CD14-positive monocyte (primary cell): ENCODE results near the gene ACP5. TPM values are rescaled to one million over a fixed set of nuclear protein-coding genes. Genes with fewer than 3 reads are reported as not detected.

Experiments
- DNase-seq, 3 donors: peaks; one replicate each; pipeline ENCODE4 v3.0.0-alpha.2; 2011 to 2022
- H2AFZ ChIP-seq: 2 replicates; pipeline ENCODE4 v1.6.0; 2012; ENCODE audit warnings: mild to moderate bottlenecking, low read depth, low read length, inconsistent platforms; ENCODE audit not compliant: insufficient read depth, poor library complexity, severe bottlenecking
- H3K27ac ChIP-seq, 2 donors: 1 replicate in 1 of 2; 2 replicates in 1 of 2; pipeline ENCODE4 v1.5.1; 2012 to 2013; ENCODE audit warnings: low read length in 2 of 2, control low read depth in 1 of 2, inconsistent platforms in 1 of 2, low read depth in 1 of 2, mild to moderate bottlenecking in 1 of 2
- H3K27me3 ChIP-seq, 2 donors: one replicate each; pipeline versions ENCODE4 v1.6.0 to v1.6.1; 2011 to 2013; ENCODE audit warnings: low read length in 2 of 2; ENCODE audit not compliant: control insufficient read depth in 2 of 2, insufficient read depth in 2 of 2
- H3K36me3 ChIP-seq, 2 donors: replicated peaks in 1 of 2; 1 replicate in 1 of 2; 2 replicates in 1 of 2; pipeline versions ENCODE4 v1.5.1 to v1.6.1; 2012 to 2013; ENCODE audit warnings: low read length in 2 of 2, control low read depth in 1 of 2, inconsistent platforms in 1 of 2, mild to moderate bottlenecking in 1 of 2; ENCODE audit not compliant: insufficient read depth in 2 of 2, control insufficient read depth in 1 of 2
- H3K4me1 ChIP-seq, 2 donors: 1 replicate in 1 of 2; 2 replicates in 1 of 2; pipeline versions ENCODE4 v1.5.1 to v1.6.1; 2012 to 2013; ENCODE audit warnings: low read length in 2 of 2, control low read depth in 1 of 2, inconsistent platforms in 1 of 2, mild to moderate bottlenecking in 1 of 2, moderate library complexity in 1 of 2; ENCODE audit not compliant: insufficient read depth in 2 of 2, control insufficient read depth in 1 of 2
- H3K4me2 ChIP-seq: replicated peaks from 2 replicates; pipeline ENCODE3; 2012; ENCODE audit warnings: low read length, moderate library complexity, mild to moderate bottlenecking; ENCODE audit not compliant: poor library complexity, severe bottlenecking; ENCODE audit errors: extremely low read depth
- H3K4me3 ChIP-seq, 3 experiments: fragments of 200-600 bp in 1 of 3; sonication (generic) in 1 of 3; replicated peaks in 1 of 3; 1 replicate in 2 of 3; 2 replicates in 1 of 3; pipeline ENCODE4 v1.5.1; 2011 to 2013; ENCODE audit warnings: low read length in 3 of 3, mild to moderate bottlenecking in 3 of 3, control low read depth in 2 of 3, low read depth in 2 of 3, inconsistent platforms in 1 of 3, moderate library complexity in 1 of 3
- H3K79me2 ChIP-seq: 2 replicates; pipeline ENCODE4 v1.6.0; 2012; ENCODE audit warnings: mild to moderate bottlenecking, control low read depth, inconsistent platforms, low read length, moderate library complexity; ENCODE audit not compliant: insufficient read depth
- H3K9ac ChIP-seq: 2 replicates; pipeline ENCODE4 v1.6.0; 2017; ENCODE audit warnings: low read length, mild to moderate bottlenecking; ENCODE audit not compliant: insufficient read depth, poor library complexity, severe bottlenecking
- H3K9me3 ChIP-seq, 2 donors: replicated peaks in 1 of 2; 1 replicate in 1 of 2; 2 replicates in 1 of 2; pipeline versions ENCODE4 v1.5.1 to v1.6.1; 2012 to 2013; ENCODE audit warnings: low read length in 2 of 2, control low read depth in 1 of 2; ENCODE audit not compliant: control insufficient read depth in 1 of 2, insufficient read depth in 1 of 2
- H4K20me1 ChIP-seq: 2 replicates; pipeline ENCODE4 v1.6.0; 2012; ENCODE audit warnings: mild to moderate bottlenecking, low read length, control low read depth, moderate library complexity; ENCODE audit not compliant: insufficient read depth
- H3K27ac Mint-ChIP-seq, 7 donors: one replicate each; pipeline ENCODE4 v1.8.0; 2020; ENCODE audit warnings: mild to moderate bottlenecking in 7 of 7, mixed read lengths in 7 of 7, moderate library complexity in 6 of 7, inconsistent platforms in 2 of 7
- H3K27me3 Mint-ChIP-seq, 3 donors: one replicate each; pipeline ENCODE4 v1.8.0; 2021 to 2022; ENCODE audit warnings: low read depth in 3 of 3, mild to moderate bottlenecking in 3 of 3, mixed read lengths in 3 of 3, moderate library complexity in 3 of 3, inconsistent platforms in 1 of 3
- H3K36me3 Mint-ChIP-seq, 2 donors: one replicate each; pipeline ENCODE4 v1.8.0; 2020; ENCODE audit warnings: mixed read lengths in 2 of 2, inconsistent platforms in 1 of 2, mild to moderate bottlenecking in 1 of 2
- H3K4me1 Mint-ChIP-seq: one replicate; pipeline ENCODE4 v1.8.0; 2020; ENCODE audit warnings: mild to moderate bottlenecking, mixed read lengths
- H3K4me3 Mint-ChIP-seq, 2 donors: one replicate each; pipeline ENCODE4 v1.8.0; 2020; ENCODE audit warnings: mild to moderate bottlenecking in 2 of 2, mixed read lengths in 2 of 2, moderate library complexity in 1 of 2
- H3K9me3 Mint-ChIP-seq, 7 donors: one replicate each; pipeline ENCODE4 v1.8.0; 2020 to 2022; ENCODE audit warnings: mixed read lengths in 7 of 7, mild to moderate bottlenecking in 6 of 7, moderate library complexity in 6 of 7, inconsistent platforms in 2 of 7
- WGBS: methylation state at CpG from one replicate; pipeline ENCODE4 v1.1.5; 2013; ENCODE audit warnings: missing lambda C conversion rate; ENCODE audit not compliant: insufficient coverage; 5-methylcytosine and 5-hydroxymethylcytosine counted together
- intact Hi-C, 2 donors: fragments of 100-400 bp; cut with micrococcal nuclease; formaldehyde crosslinking; loops; one replicate each; pipeline versions ENCODE4 v1.15.0 to v1.15.1; 2023
- polyA plus RNA-seq, 3 donors: library from polyadenylated mRNA; depleted of rRNA in 1 of 3; unstranded in 2 of 3; stranded (reverse) in 1 of 3; fragments of 300-500 nt in 2 of 3; fragments of >200 nt in 1 of 3; fragmentation: Illumina TruSeq in 2 of 3; gene quantifications; 1 replicate in 2 of 3; 2 replicates in 1 of 3; pipeline ENCODE4 v1.2.3, GENCODE V29; 2012 to 2021
- TF ChIP-seq, protein P1 (sequence below): fragments of 200-600 bp; IDR thresholded peaks from one replicate; pipeline ENCODE4 v1.8.0; 2022; ENCODE audit warnings: antibody characterized with exemption, mild to moderate bottlenecking

Gene ACP5
- polyA plus RNA-seq, 3 donors = 20.1 to 58.2 (median 31.2) TPM

DNA sequence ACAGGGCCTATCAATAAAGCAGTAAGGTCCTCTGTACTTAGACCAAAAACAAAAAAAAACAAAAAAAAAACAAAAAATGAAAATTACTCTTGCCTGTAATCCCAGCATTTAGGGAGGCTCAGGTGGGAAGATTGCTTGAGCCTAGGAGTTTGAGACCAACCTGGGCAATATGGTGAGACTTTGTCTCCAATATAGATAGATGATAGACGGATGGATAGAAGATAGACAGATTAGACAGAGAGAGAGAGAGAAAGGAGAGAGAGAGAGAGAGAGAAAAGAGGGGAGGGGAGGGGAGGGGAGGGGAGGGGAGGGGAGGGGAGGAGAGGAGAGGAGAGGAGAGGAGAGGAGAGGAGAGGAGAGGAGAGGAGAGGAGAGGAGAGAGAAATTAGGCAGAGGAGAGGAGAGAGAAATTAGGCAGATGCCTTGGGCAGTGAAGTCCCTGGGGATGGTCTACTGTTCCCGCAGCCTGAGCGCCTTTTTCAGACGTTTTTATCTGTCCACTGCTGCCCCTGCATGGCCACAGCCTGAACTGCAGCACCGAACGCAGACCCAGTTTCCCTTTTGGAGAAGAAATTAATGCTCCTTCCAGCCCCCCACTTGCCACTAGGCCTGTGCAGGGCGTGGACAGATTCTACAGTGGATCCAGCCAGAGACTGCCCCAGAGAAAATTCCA lies 10.0 kb upstream of the ACP5 start:
- Mint-ChIP-seq H3K36me3 (peaks cover 0 to 1% of the 10 kb centered on the region in 2 donors), H3K27me3 (peaks cover 2 to 4% (median 2%) of the 10 kb centered on the region in 3 donors), H3K4me1 (peaks cover 42% of the 10 kb centered on the region), H3K4me3 (no peak overlapping the region), H3K9me3 (peaks cover 0 to 2% (median 0%) of the 10 kb centered on the region in 7 donors), H3K27ac (peak overlapping the region in 5 of 7 donors; percentile 30 to 70 (median 65))
- Histone ChIP-seq H3K4me1 (peaks cover 28 to 53% of the 10 kb centered on the region in 2 donors), H3K27ac (no peak overlapping the region), H3K36me3 (no peaks in the 10 kb centered on the region), H2AFZ (no peak overlapping the region), H3K79me2 (no peaks in the 10 kb centered on the region), H3K4me3 (no peak overlapping the region), H3K4me2 (no peak overlapping the region), H3K9me3 (no peaks in the 10 kb centered on the region), H3K9ac (no peak overlapping the region), H4K20me1 (no peaks in the 10 kb centered on the region), H3K27me3 (no peaks in the 10 kb centered on the region)
- intact Hi-C loops = loop anchor here in 1 of 2 donors (1.0 to 2.0 kb wide), 2 partner anchors 28 to 51 kb away; partner anchors contain the start of gene ELOF1
- TF ChIP-seq, protein P1, sequence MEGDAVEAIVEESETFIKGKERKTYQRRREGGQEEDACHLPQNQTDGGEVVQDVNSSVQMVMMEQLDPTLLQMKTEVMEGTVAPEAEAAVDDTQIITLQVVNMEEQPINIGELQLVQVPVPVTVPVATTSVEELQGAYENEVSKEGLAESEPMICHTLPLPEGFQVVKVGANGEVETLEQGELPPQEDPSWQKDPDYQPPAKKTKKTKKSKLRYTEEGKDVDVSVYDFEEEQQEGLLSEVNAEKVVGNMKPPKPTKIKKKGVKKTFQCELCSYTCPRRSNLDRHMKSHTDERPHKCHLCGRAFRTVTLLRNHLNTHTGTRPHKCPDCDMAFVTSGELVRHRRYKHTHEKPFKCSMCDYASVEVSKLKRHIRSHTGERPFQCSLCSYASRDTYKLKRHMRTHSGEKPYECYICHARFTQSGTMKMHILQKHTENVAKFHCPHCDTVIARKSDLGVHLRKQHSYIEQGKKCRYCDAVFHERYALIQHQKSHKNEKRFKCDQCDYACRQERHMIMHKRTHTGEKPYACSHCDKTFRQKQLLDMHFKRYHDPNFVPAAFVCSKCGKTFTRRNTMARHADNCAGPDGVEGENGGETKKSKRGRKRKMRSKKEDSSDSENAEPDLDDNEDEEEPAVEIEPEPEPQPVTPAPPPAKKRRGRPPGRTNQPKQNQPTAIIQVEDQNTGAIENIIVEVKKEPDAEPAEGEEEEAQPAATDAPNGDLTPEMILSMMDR = peak; percentile 86
- WGBS = 0% methylated on average over 4 of the region's 7 CpGs
- peak; percentile 72 to 81 (median 78) for DNase-seq

DNA sequence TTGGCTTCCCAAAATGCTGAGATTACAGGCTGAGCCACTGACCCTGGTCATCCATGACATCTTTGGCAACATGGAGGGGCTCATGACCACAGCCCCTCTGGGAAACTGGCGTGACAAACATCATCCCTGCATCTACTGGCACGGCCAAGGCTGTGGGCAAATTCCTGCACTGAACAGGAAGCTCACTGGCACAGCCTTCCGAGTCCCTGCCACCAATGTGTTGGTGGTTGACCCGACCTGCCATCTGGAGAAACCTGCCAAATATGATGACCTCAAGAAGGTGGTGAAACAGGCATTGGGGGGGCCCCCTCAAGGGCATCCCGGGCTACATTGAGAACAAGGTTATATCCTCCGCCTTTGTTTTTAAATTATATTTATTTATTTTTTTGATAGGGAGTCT lies 8.9 kb upstream of the ACP5 start:
- WGBS = 0% methylated on average over 3 of the region's 6 CpGs
- no peaks in the 10 kb centered on the region for H3K27me3 ChIP-seq
- intact Hi-C loops = loop anchor here in 1 of 2 donors (2.0 kb wide), 1 partner anchor 50 kb away; no protein-coding TSS in a partner anchor
- H3K4me3 Mint-ChIP-seq = no peak overlapping the region
- peaks cover 0 to 4% of the 10 kb centered on the region in 2 donors for H3K36me3 Mint-ChIP-seq
- H3K4me1 ChIP-seq = peaks cover 39 to 64% of the 10 kb centered on the region in 2 donors
- no peak overlapping the region for H3K27ac ChIP-seq
- H2AFZ ChIP-seq = no peak overlapping the region
- H3K4me2 ChIP-seq = no peak overlapping the region
- peak; percentile 32 to 56 (median 37) for DNase-seq
- peaks cover 51% of the 10 kb centered on the region for H3K4me1 Mint-ChIP-seq
- H3K27ac Mint-ChIP-seq = peak overlapping the region in 4 of 7 donors; percentile 42 to 72 (median 62)
- H3K4me3 ChIP-seq = no peak overlapping the region
- no peaks in the 10 kb centered on the region for H3K79me2 ChIP-seq
- TF ChIP-seq, protein P1 = no peak
- H3K36me3 ChIP-seq = no peaks in the 10 kb centered on the region
- no peak overlapping the region for H3K9ac ChIP-seq
- peaks cover 0 to 2% (median 0%) of the 10 kb centered on the region in 7 donors for H3K9me3 Mint-ChIP-seq
- H3K27me3 Mint-ChIP-seq = peaks cover 2 to 5% (median 2%) of the 10 kb centered on the region in 3 donors
- no peaks in the 10 kb centered on the region for H4K20me1 ChIP-seq
- H3K9me3 ChIP-seq = no peaks in the 10 kb centered on the region
